GM12878 (cell line): ENCODE measurements around the gene JCHAIN. TPM values are rescaled to one million over a fixed set of nuclear protein-coding genes. Genes with fewer than 3 reads are reported as not detected.

Source experiments
- ATAC-seq: fragments of 200-7000 bp; cut with Tn5 transposase; 3 replicates; pipeline ENCODE4 v1.9.1; 2020; ENCODE audit warnings: mild to moderate bottlenecking, moderate library complexity
- BruUV-seq: library from RNA; stranded (reverse); fragments of 400-500 nt; replicated peaks from 2 replicates; lab custom pipeline; 2021; lab: Mats Ljungman, UMichigan
- CTCF ChIA-PET: fragments of 300-600 bp; sonication (Branson Sonifier 250); formaldehyde crosslinking; extraction: SDS; loops from one replicate; lab custom pipeline; 2021; ENCODE audit warnings: inconsistent platforms; lab: Yijun Ruan, JAX
- POLR2A ChIA-PET: fragments of 350-600 bp; formaldehyde crosslinking; extraction: SDS; loops from one replicate; lab custom pipeline; 2021; ENCODE audit warnings: inconsistent platforms; lab: Charles Lee
- RAD21 ChIA-PET: fragments of 300-600 bp; sonication (Branson Sonifier 250); formaldehyde crosslinking; loops from one replicate; lab custom pipeline; 2023; ENCODE audit warnings: antibody characterized with exemption; ENCODE audit not compliant: unreplicated experiment; lab: Charles Lee
- SMC1A ChIA-PET: fragments of 300-600 bp; sonication (Branson Sonifier 250); formaldehyde crosslinking; loops from one replicate; lab custom pipeline; 2023; ENCODE audit not compliant: unreplicated experiment, uncharacterized antibody; lab: Charles Lee
- DNase-seq: peaks from one replicate; pipeline ENCODE4 v3.0.0-alpha.2; 2011; ENCODE audit warnings: low read depth, low spot score
- FAIRE-seq: peaks from 3 replicates; lab custom pipeline; 2011; peaks lifted over from hg19 to GRCh38; lab: Jason Lieb, UNC
- H2AFZ ChIP-seq: 2 replicates; pipeline ENCODE4 v1.6.0; 2011; ENCODE audit warnings: low read depth, low read length, control low read depth; ENCODE audit not compliant: control insufficient read depth
- H3K27ac ChIP-seq: 2 replicates; pipeline ENCODE4 v1.5.1; 2011; ENCODE audit warnings: control low read depth; ENCODE audit not compliant: control insufficient read depth, insufficient read depth
- H3K27me3 ChIP-seq, 2 experiments: replicated peaks in 1 of 2; 2 replicates each; pipeline versions ENCODE4 v1.6.0 to v1.6.1; 2011; ENCODE audit warnings: low read length in 1 of 2; ENCODE audit not compliant: control insufficient read depth in 2 of 2, insufficient read depth in 2 of 2
- H3K36me3 ChIP-seq, 2 experiments: 2 replicates each; pipeline ENCODE4 v1.5.1; 2011; ENCODE audit warnings: low read length in 1 of 2; ENCODE audit not compliant: control insufficient read depth in 2 of 2, insufficient read depth in 2 of 2
- H3K4me1 ChIP-seq: 2 replicates; pipeline ENCODE4 v1.6.1; 2011; ENCODE audit warnings: mild to moderate bottlenecking, low read length, moderate library complexity, mixed read lengths; ENCODE audit not compliant: control insufficient read depth, insufficient read depth
- H3K4me2 ChIP-seq: 2 replicates; pipeline ENCODE4 v1.6.0; 2011; ENCODE audit warnings: control low read depth; ENCODE audit not compliant: control insufficient read depth, insufficient read depth
- H3K4me3 ChIP-seq: fragments of 200-600 bp; sonication (generic); 2 replicates; pipeline ENCODE4 v1.5.1; 2016
- H3K79me2 ChIP-seq: 2 replicates; pipeline ENCODE4 v1.6.0; 2011; ENCODE audit warnings: low read length; ENCODE audit not compliant: control insufficient read depth, insufficient read depth
- H3K9ac ChIP-seq: 2 replicates; pipeline ENCODE4 v1.8.0; 2011; ENCODE audit warnings: low read length, control low read depth, mixed read lengths; ENCODE audit not compliant: control insufficient read depth, insufficient read depth
- H3K9me3 ChIP-seq: replicated peaks from 3 replicates; pipeline ENCODE4 v1.5.1; 2011; ENCODE audit warnings: mild to moderate bottlenecking, low read length; ENCODE audit not compliant: control insufficient read depth, insufficient read depth
- H4K20me1 ChIP-seq: 2 replicates; pipeline ENCODE4 v1.6.0; 2011; ENCODE audit not compliant: control insufficient read depth, insufficient read depth
- DPF2 ChIP-seq: fragments of 450-650 bp; IDR thresholded peaks from 2 replicates; pipeline ENCODE4 v1.6.1; 2017; ENCODE audit warnings: mild to moderate bottlenecking
- EED ChIP-seq: sonication (generic); IDR thresholded peaks from 2 replicates; pipeline ENCODE4 v1.6.1; 2016; ENCODE audit warnings: antibody characterized with exemption, low read depth
- EP300 ChIP-seq, 2 experiments: fragments of 150-350 bp in 1 of 2; IDR thresholded peaks; 2 replicates each; pipeline ENCODE4 v1.6.1; 2011 to 2012; ENCODE audit warnings: low read depth in 2 of 2, low read length in 2 of 2, borderline replicate concordance in 1 of 2, improper control_type of control experiment in 1 of 2, inconsistent platforms in 1 of 2; ENCODE audit not compliant: control insufficient read depth in 1 of 2
- ESRRA ChIP-seq: IDR thresholded peaks from 2 replicates; pipeline ENCODE4 v1.6.1; 2012; ENCODE audit warnings: mild to moderate bottlenecking, low read length, improper control_type of control experiment
- ETV6 ChIP-seq, 2 experiments: fragments of 450-650 bp in 1 of 2; IDR thresholded peaks in 1 of 2; conservative IDR thresholded peaks in 1 of 2; 2 replicates each; pipeline ENCODE4 v1.6.1; 2014; ENCODE audit warnings: antibody characterized with exemption in 1 of 2, borderline replicate concordance in 1 of 2, low read depth in 1 of 2, mild to moderate bottlenecking in 1 of 2, moderate library complexity in 1 of 2
- HDAC6 ChIP-seq: fragments of 200-600 bp; sonication (generic); IDR thresholded peaks from one replicate; pipeline ENCODE4 v1.8.0; 2017; ENCODE audit warnings: antibody characterized with exemption; ENCODE audit not compliant: unreplicated experiment
- IRF4 ChIP-seq: IDR thresholded peaks from 2 replicates; pipeline ENCODE4 v1.6.1; 2011; ENCODE audit warnings: low read depth, low read length
- LARP7 ChIP-seq: fragments of 450-650 bp; IDR thresholded peaks from 2 replicates; pipeline ENCODE4 v1.6.1; 2017; ENCODE audit warnings: mild to moderate bottlenecking
- MXI1 ChIP-seq: fragments of 150-350 bp; IDR thresholded peaks from 2 replicates; pipeline ENCODE4 v1.6.1; 2011; ENCODE audit warnings: low read depth, mild to moderate bottlenecking, inconsistent platforms, low read length, improper control_type of control experiment
- POLR2AphosphoS5 ChIP-seq: IDR thresholded peaks from 2 replicates; pipeline ENCODE4 v1.6.1; 2011; ENCODE audit warnings: mild to moderate bottlenecking, low read length, inconsistent platforms
- POU2F2 ChIP-seq: IDR thresholded peaks from 3 replicates; pipeline ENCODE4 v1.6.1; 2011; ENCODE audit warnings: low read depth, mild to moderate bottlenecking, low read length, borderline replicate concordance
- RFX5 ChIP-seq: IDR thresholded peaks from 2 replicates; pipeline ENCODE4 v1.6.1; 2011; ENCODE audit warnings: low read depth, low read length, improper control_type of control experiment
- SP1 ChIP-seq: IDR thresholded peaks from one replicate; pipeline ENCODE4 v1.6.1; 2011; ENCODE audit warnings: low read depth, low read length
- SPI1 ChIP-seq: IDR thresholded peaks from 2 replicates; pipeline ENCODE4 v1.6.1; 2011; ENCODE audit warnings: low read depth, mild to moderate bottlenecking, low read length, moderate library complexity, borderline replicate concordance; ENCODE audit not compliant: insufficient read depth
- WRNIP1 ChIP-seq: IDR thresholded peaks from 2 replicates; pipeline ENCODE4 v1.6.1; 2011; ENCODE audit warnings: low read depth, low read length, improper control_type of control experiment, borderline replicate concordance
- ZBED1 ChIP-seq: IDR thresholded peaks from 2 replicates; pipeline ENCODE4 v1.6.1; 2016; ENCODE audit warnings: borderline replicate concordance
- ZNF217 ChIP-seq: fragments of 450-650 bp; IDR thresholded peaks from 2 replicates; pipeline ENCODE4 v1.6.1; 2017; ENCODE audit warnings: antibody characterized with exemption, mild to moderate bottlenecking
- ZNF24 ChIP-seq: fragments of 450-650 bp; IDR thresholded peaks from 2 replicates; pipeline ENCODE4 v1.6.1; 2017; ENCODE audit warnings: antibody characterized with exemption, mild to moderate bottlenecking
- WGBS: methylation state at CpG from one replicate; pipeline ENCODE4 v1.1.6; 2016; ENCODE audit warnings: low lambda C conversion rate; ENCODE audit not compliant: insufficient replicate concordance, insufficient coverage; ENCODE audit errors: missing lambda C conversion rate; 5-methylcytosine and 5-hydroxymethylcytosine counted together
- in situ Hi-C: fragments of 300-500 bp; cut with MboI; formaldehyde crosslinking; loops from 9 replicates; pipeline ENCODE4 v1.14.3; 2018; ENCODE audit warnings: mixed read lengths
- intact Hi-C: fragments of 100-400 bp; cut with micrococcal nuclease; formaldehyde crosslinking; loops from one replicate; pipeline ENCODE4 v1.14.2; 2022; ENCODE audit not compliant: unreplicated experiment
- polyA plus RNA-seq, 11 experiments: library from polyadenylated mRNA; depleted of rRNA in 4 of 11; unstranded in 6 of 11; stranded (reverse) in 5 of 11; fragments of >200 nt; fragmentation: Nextera tagmentation in 4 of 11; fragmentation: Illumina TruSeq in 1 of 11; extraction: Ambion mirVana in 4 of 11; extraction: Trizol in 1 of 11; gene quantifications; 1 replicate in 1 of 11; 2 replicates in 10 of 11; pipeline versions ENCODE4 v1.2.1 to v1.2.3, GENCODE V29; 2011 to 2016; ENCODE audit warnings: inconsistent platforms in 2 of 11, missing spikeins in 2 of 11, low read depth in 1 of 11
- total RNA-seq, 4 experiments: library from RNA; depleted of rRNA in 3 of 4; stranded (reverse); fragments of >200 nt in 3 of 4; fragmentation: Illumina TruSeq in 1 of 4; extraction: Trizol in 1 of 4; gene quantifications; 2 replicates each; pipeline versions ENCODE4 v1.2.1 to v1.2.3, GENCODE V29; 2013 to 2021
- TF ChIP-seq, protein P1 (sequence below): IDR thresholded peaks from 2 replicates; pipeline ENCODE4 v1.6.1; 2011; ENCODE audit warnings: low read depth, mild to moderate bottlenecking, low read length, moderate library complexity, borderline replicate concordance; ENCODE audit errors: extremely low read depth
- TF ChIP-seq, protein P2 (sequence below): fragments of 450-650 bp; formaldehyde crosslinking; IDR thresholded peaks from 2 replicates; pipeline ENCODE4 v1.4.0; 2020; ENCODE audit warnings: mild to moderate bottlenecking, moderate library complexity

The JCHAIN gene
- total and polyA plus RNA-seq, 10 of the 15 experiments (the other 5 are each of a cell fraction or from before 2014, with no cell fraction given): 188 to 1,045 (median 486) TPM

DNA sequence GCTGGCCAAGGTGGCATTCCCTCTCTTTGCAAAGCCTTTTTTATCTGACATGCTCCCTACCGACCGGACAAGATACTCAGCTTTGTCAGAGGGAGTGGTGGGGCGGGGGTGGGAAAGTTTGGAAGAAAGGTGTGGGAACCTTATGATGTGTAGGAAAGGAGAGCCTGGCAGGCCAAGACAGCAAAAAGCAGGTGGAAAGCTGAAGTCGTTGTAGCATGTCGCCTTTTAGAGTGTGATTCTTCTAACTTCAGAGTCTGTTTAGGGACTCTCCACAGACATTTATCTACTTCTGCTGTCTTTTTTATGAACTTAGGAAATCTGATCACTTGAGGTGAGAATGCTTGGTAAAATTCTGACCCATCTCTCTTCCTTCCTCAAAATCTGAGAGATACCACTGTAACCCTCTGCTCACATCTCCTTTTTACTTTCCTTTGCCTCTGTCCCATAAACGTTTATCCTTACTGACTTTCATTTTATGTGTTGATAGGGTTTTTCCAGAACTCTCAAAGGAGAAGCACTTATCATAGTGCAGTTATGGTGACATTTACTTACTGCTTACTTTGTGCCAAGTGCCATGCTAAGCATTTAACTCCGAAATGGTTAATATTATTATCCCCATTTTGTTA lies 47.3 kb upstream of the JCHAIN start:
- H3K9me3 ChIP-seq: no peaks in the 10 kb centered on the region
- no peaks in the 10 kb centered on the region for H4K20me1 ChIP-seq
- ChIA-PET RAD21 (interaction anchor here (0.7 to 4.8 kb wide), 8 partner anchors 8 to 280 kb away, joined by 3 to 43 read pairs (median 4); partner anchors contain the start of genes DCK and UTP3), SMC1A (interaction anchor here (0.8 to 5.9 kb wide), 9 partner anchors 9 to 283 kb away, joined by 3 to 65 read pairs (median 5); no protein-coding TSS in a partner anchor), POLR2A (interaction anchor here (0.6 to 1.9 kb wide), 5 partner anchors 10 to 41 kb away, joined by 3 to 6 read pairs (median 5); no protein-coding TSS in a partner anchor), CTCF (interaction anchor here (0.9 to 5.0 kb wide), 9 partner anchors 7 to 291 kb away, joined by 3 to 41 read pairs (median 5); partner anchors contain the start of gene RUFY3)
- H3K36me3 ChIP-seq: no peaks in the 10 kb centered on the region
- intact Hi-C loops: no loop called here
- H3K4me3 ChIP-seq: peak overlapping the region; percentile 44
- no peaks in the 10 kb centered on the region for H3K27me3 ChIP-seq
- H3K4me1 ChIP-seq: peaks cover 33% of the 10 kb centered on the region
- no peaks in the 10 kb centered on the region; the same call in 1 of the 2 replicates for H3K79me2 ChIP-seq
- peak; percentile 74 for ATAC-seq
- peak overlapping the region; percentile 62 for H3K9ac ChIP-seq
- FAIRE-seq: no peak
- in situ Hi-C loops: no loop called here
- peak overlapping the region; percentile 49 for H2AFZ ChIP-seq
- H3K27ac ChIP-seq: peak overlapping the region; percentile 72
- DNase-seq: peak; percentile 47
- no TSS peak for BruUV-seq
- peak overlapping the region; percentile 89 for H3K4me2 ChIP-seq
- WGBS: 2% methylated on average over 7 of the region's 7 CpGs
- no peak for TF ChIP-seq ZNF217
- no peak for TF ChIP-seq ZNF24
- peak; percentile 70 for TF ChIP-seq SPI1
- no peak for TF ChIP-seq POLR2AphosphoS5
- no peak for TF ChIP-seq HDAC6
- TF ChIP-seq ESRRA: no peak
- TF ChIP-seq ZBED1: no peak
- TF ChIP-seq MXI1: no peak
- TF ChIP-seq DPF2: no peak
- no peak for TF ChIP-seq LARP7
- TF ChIP-seq RFX5: no peak
- 0 out of 2 replicates have a peak, but pooled peaks have one; percentile 33 for TF ChIP-seq IRF4
- 0 out of 4 replicates have a peak, but pooled peaks of 1 of the 2 experiments have one; percentile 11 for TF ChIP-seq EP300 (IDR thresholded peaks at IDR 0.05; ENCODE audit: borderline replicate concordance in 1 of 2, control insufficient read depth in 1 of 2, low read depth in 2 of 2, low read length in 2 of 2)
- TF ChIP-seq SP1: no peak
- peak; percentile 54; the same call in 1 of the 2 replicates for TF ChIP-seq EED
- peak in 1 of 2 experiments; percentile 55; a peak in 1 of 4 replicates for TF ChIP-seq ETV6 (conservative IDR thresholded peaks at IDR 0.05 in 1 of 2, IDR thresholded peaks at IDR 0.05 in 1 of 2; ENCODE audit: borderline replicate concordance in 1 of 2, low read depth in 1 of 2)
- TF ChIP-seq WRNIP1: no peak
- no peak for TF ChIP-seq POU2F2
- TF ChIP-seq, protein P1, sequence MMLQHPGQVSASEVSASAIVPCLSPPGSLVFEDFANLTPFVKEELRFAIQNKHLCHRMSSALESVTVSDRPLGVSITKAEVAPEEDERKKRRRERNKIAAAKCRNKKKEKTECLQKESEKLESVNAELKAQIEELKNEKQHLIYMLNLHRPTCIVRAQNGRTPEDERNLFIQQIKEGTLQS: no peak
- TF ChIP-seq, protein P2, sequence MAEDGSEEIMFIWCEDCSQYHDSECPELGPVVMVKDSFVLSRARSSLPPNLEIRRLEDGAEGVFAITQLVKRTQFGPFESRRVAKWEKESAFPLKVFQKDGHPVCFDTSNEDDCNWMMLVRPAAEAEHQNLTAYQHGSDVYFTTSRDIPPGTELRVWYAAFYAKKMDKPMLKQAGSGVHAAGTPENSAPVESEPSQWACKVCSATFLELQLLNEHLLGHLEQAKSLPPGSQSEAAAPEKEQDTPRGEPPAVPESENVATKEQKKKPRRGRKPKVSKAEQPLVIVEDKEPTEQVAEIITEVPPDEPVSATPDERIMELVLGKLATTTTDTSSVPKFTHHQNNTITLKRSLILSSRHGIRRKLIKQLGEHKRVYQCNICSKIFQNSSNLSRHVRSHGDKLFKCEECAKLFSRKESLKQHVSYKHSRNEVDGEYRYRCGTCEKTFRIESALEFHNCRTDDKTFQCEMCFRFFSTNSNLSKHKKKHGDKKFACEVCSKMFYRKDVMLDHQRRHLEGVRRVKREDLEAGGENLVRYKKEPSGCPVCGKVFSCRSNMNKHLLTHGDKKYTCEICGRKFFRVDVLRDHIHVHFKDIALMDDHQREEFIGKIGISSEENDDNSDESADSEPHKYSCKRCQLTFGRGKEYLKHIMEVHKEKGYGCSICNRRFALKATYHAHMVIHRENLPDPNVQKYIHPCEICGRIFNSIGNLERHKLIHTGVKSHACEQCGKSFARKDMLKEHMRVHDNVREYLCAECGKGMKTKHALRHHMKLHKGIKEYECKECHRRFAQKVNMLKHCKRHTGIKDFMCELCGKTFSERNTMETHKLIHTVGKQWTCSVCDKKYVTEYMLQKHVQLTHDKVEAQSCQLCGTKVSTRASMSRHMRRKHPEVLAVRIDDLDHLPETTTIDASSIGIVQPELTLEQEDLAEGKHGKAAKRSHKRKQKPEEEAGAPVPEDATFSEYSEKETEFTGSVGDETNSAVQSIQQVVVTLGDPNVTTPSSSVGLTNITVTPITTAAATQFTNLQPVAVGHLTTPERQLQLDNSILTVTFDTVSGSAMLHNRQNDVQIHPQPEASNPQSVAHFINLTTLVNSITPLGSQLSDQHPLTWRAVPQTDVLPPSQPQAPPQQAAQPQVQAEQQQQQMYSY (CRISPR knock-in tag): no peak
